ENCODE results near the gene CALU. TPM values are rescaled to one million over a fixed set of nuclear protein-coding genes. Genes with fewer than 3 reads are reported as not detected.
A peak's percentile ranks its signal among the peaks of the same experiment; 100 is the strongest.

CALU gene
- total and polyA plus RNA-seq, 8 donors: 177 to 239 (median 205) TPM

GRCh38 chr7:128738570-128739047 lies 550 bp upstream of the CALU start:
- DNase-seq: no peak
- TF ChIP-seq CTCF (IDR thresholded peaks at IDR 0.05): no peak
- peak; percentile 33 for ATAC-seq
- Histone ChIP-seq H3K27me3 (no peaks in the 10 kb centered on the region), H3K4me1 (peaks cover 22 to 48% of the 10 kb centered on the region in 2 donors), H3K9me3 (no peaks in the 10 kb centered on the region), H3K36me3 (no peaks in the 10 kb centered on the region), H3K27ac (peak overlapping the region; percentile 87 to 95), H3K4me3 (peak overlapping the region; percentile 70 to 89)
- intact Hi-C loops (cut with DNase I): no loop called here

GRCh38 chr7:128739990-128740682 lies 977 bp downstream of the CALU start:
- H3K4me3 ChIP-seq: peak overlapping the region; percentile 70 to 89
- ATAC-seq (no peak), DNase-seq (no peak)
- no peaks in the 10 kb centered on the region for H3K9me3 ChIP-seq
- H3K27me3 ChIP-seq: no peaks in the 10 kb centered on the region
- TF ChIP-seq CTCF (IDR thresholded peaks at IDR 0.05): no peak
- peaks cover 22 to 59% of the 10 kb centered on the region in 2 donors for H3K4me1 ChIP-seq
- H3K27ac ChIP-seq: peak overlapping the region; percentile 87 to 95
- intact Hi-C loops (cut with DNase I): no loop called here
- no peaks in the 10 kb centered on the region for H3K36me3 ChIP-seq

DNA sequence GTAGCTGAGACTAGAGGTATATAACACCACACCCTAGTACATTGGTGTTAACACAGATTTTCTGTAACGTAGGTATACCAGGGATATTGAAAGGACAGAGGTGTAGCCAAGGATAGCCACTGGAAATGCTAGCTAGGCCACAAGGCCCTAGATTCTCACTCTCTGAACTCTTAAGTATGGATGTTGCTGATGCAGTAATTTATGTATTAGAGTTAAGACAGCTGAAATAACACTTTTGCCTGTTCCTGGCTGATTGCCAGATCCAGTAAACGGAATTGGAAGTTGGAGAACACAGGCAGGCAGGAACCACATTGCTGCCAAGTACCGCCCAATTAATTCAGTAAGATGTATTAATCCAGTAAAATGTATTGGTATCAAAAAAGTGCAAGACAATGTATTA lies 1.8 kb downstream of the CALU start:
- H3K27ac ChIP-seq: peak overlapping the region in 1 of 2 donors; percentile 95
- H3K4me1 ChIP-seq: peaks cover 22 to 65% of the 10 kb centered on the region in 2 donors
- H3K9me3 ChIP-seq: no peaks in the 10 kb centered on the region
- H3K27me3 ChIP-seq: no peaks in the 10 kb centered on the region
- peak overlapping the region; percentile 70 to 89 for H3K4me3 ChIP-seq
- intact Hi-C loops (cut with DNase I): no loop called here
- TF ChIP-seq CTCF (IDR thresholded peaks at IDR 0.05): no peak
- H3K36me3 ChIP-seq: no peaks in the 10 kb centered on the region
- ATAC-seq (no peak), DNase-seq (no peak)

DNA sequence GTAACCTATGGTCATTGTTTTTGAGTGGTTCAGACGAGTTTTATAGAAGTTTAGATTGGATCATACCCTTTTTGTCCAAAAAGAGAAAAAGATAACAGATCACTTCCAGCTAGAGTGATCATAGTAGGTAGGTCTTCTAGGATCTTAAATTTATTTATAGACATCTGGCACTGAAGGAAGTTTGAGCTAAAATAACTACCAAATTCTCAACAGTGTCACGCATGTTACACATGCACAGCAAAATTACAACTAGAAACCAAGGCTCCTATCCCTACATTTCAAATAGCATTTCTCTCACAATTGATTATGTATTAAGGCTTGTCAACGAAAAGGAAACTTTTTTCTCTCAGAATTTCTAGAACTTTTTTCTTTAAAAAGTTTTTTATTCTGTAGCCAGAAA lies 2.3 kb downstream of the CALU start:
- no peak for TF ChIP-seq CTCF (IDR thresholded peaks at IDR 0.05)
- Histone ChIP-seq H3K27me3 (no peaks in the 10 kb centered on the region), H3K27ac (no peak overlapping the region), H3K4me1 (peaks cover 22 to 65% of the 10 kb centered on the region in 2 donors), H3K9me3 (no peaks in the 10 kb centered on the region), H3K36me3 (no peaks in the 10 kb centered on the region), H3K4me3 (peak overlapping the region in 1 of 2 donors; percentile 89)
- DNase-seq (no peak), ATAC-seq (no peak)
- intact Hi-C loops (cut with DNase I): no loop called here

DNA sequence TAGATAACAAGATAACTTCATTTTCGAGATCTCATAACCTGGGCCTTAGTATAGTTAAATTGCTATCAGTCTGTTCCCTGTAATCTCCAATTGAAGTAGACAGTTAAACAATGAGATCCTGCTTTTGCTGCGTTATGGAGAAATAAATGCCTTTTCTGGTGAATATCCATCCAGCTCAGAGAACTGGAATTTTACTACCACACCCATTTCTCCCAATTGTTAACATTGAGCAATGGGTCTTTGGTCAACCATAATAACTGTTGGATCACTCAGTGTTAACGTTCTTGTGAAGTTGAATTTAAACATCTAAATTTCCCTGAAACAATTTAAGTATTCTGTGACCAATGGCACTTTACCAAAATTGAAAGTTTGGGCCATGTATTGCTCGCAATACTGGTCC lies 3.0 kb downstream of the CALU start:
- no peaks in the 10 kb centered on the region for H3K27me3 ChIP-seq
- intact Hi-C loops (cut with DNase I): no loop called here
- H3K9me3 ChIP-seq: no peaks in the 10 kb centered on the region
- DNase-seq (no peak), ATAC-seq (no peak)
- peak overlapping the region in 1 of 2 donors; percentile 89 for H3K4me3 ChIP-seq
- no peaks in the 10 kb centered on the region for H3K36me3 ChIP-seq
- no peak for TF ChIP-seq CTCF (IDR thresholded peaks at IDR 0.05)
- H3K4me1 ChIP-seq: peaks cover 22 to 65% of the 10 kb centered on the region in 2 donors
- H3K27ac ChIP-seq: no peak overlapping the region
